Medulla oblongata (tissue), 1 donor: ENCODE results near the gene ADORA2A.

ENCODE experiments used
- DNase-seq: peaks from one replicate; pipeline ENCODE4 v3.0.0-alpha.2; 2015; ENCODE audit errors: extremely low spot score

The ADORA2A gene

DNA sequence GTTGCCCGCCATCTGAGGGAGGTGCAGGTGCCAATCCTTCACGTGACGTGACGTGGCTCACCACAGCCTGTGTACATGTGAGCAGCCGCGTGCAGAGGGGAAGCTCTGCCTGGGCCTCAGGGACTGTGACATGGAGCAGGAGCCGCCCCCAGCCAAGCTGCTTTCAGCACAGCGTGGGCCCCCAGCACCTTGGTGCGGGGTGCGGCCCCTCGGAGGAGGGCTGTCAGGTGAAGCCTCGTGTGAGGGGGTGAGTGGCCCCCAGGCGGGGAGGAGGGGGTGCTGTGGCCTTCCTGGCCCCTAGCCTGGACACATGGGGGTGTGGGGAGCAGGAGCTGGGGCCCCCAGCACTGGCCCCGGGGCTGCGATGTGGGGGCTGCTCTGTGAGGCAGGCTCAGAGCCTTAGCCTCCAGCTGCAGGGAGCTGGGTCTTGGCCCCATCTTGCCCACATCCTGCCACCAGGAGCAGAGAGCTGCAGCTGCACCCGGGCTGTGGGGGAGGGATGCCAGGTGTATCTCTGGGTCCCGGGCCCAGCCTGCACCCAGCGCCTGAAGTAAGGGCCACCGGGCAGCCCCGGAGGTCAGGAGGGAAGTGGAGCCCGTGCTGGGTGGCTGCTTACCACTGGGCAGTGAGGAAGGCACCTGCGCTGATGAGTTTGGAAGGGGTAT, at the start of gene ADORA2A:
Gene ADORA2A (plus strand): TSS at position 100 of the 665 bp plus-strand sequence. CDS start 5,806 bp downstream, outside the sequence.
- DNase-seq, result no peak

DNA sequence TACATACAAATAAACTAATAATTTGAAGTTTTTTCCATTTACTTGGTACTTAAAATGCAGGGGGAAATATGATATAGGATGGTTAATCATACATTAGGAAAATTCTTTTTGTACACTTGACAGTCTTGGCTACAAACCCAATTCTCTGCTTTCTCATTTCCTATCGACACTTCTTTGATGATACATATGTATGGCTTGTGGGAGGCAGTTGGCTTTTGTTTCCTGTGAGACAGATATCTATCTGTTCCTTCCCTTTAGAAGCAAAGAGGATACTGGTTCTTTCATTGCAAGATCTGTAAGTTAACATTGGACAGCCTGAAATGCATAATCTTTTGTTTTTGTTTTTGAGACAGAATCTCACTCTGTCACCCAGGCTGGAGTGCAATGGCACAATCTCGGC, 47.9 kb upstream of the ADORA2A start:
- no peak for DNase-seq

DNA sequence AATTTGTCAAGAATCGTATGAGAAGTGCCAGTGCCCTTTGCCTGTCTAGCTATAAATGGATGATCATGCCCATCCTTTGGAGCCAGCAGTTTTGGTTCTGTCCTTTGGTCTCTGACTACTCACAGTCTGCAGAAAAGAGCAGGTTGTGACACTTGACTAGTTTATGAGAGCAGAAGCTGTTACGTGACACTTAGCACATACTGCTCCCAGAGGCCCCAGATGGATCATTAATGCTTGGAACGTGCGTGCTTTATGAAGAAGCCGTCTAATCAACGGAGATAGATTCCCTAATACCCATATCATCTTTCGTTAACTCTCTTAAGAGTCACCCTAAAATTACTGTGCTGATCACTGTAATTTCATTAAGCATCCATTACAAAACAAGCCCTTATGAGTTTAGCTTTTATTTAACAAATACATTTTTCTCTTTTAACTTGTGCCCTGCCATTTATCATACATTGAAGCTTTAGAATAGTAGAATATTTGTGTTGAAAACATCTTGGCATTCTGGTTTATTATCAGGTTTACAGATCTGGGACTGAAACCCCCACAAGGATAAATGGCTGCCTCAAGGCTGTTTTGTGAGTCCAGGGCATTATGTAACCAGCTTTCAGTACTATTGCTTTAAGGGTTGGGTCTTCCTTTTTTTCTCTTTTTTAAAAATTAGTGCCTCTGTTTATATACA, 47.0 kb upstream of the ADORA2A start:
- DNase-seq, result no peak

DNA sequence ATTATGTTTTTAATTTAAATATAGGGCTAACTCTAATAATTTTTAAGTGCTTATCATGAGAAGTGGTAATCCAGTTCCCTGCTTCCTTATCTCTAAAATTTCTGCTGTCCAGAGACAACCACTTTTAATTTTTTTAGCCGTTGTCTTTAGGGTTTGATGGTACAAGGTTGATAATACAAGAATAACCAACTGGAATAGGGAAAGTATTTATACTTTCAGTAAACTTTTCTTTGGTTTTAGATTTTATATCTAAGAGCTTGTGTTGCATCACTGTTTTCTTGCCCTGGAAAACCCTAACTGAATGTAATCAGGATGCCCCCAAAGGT, 46.5 kb upstream of the ADORA2A start:
- DNase-seq, result no peak

DNA sequence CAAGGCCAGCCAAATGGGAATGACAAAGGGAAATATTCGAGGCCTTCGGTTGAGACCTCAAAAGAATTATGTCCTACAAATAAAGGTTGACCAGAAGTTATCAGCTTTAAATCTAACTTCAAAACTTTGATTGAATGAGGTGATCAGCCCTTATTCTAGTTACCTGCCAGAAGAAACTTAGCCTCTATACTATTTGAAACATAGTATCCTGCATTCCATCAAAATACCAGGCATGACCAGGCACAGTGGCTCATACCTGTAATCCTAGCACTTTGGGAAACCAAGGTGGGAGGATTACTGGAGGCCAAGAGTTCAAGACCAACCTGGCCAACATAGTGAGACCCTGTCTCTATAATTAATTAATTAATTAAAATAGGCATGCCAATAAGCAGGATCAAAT, 44.3 kb upstream of the ADORA2A start:
- DNase-seq, result no peak

DNA sequence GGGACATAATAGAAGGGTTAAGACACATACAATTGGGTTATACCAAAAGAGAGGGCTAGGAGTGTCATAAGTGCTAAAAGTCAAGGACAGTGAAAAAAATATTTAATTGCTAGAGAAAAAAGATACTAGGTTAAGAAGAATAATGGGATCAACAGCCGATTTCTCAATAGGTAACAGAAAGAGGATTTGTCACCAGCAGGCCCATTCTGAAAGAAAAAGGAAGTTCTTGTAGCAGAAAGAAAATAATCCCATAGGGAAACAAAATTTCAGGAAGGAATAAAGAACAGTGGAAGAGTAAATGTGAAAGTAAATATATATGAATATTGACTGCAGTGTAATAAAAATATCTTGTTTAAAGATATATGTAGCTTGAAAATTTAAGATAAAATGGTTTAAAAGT, 43.3 kb upstream of the ADORA2A start:
- DNase-seq, result no peak

DNA sequence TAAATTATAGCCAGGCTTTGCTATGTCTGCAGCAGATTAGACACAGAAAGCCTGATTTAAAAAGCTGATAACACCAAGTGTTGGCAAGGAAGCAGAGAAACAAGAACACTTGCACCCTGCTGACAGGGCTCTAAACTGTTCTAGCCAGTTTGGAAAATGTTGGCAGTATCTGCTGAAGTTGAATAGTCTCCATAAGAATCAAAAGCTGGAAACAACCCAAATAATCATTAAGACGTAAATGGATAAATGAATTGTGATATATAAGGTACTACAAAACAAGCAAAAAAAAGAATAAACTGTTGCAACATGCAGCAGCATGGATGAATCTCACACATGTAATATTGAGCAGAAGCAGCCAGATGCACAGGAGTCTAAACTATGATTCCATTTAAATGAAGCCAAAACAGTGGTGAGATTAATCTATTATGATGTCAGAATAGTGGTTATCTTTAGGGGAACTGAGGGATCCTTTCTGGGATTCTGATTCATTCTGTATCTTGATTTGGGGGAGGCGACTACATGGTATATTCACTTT, 40.4 kb upstream of the ADORA2A start:
- no peak for DNase-seq

DNA sequence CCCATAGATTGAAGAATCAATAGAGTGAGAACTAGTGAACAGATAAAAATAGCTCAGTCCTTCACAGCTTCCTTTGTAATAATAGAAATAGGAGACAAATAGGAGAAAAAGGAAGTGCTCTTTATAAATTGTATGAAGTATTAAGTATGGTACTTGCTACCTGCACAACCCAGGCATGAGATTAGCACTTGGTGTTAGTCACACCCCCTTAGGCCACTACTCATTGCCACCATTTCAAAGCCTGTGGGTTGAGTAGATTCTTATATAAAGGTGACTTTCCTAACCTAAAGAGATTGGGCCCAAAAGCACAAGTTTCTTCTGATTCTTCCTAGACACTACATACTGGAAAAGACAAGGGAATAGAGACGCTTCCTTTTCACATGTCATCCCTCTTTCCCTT, 37.7 kb upstream of the ADORA2A start:
- DNase-seq, result no peak

DNA sequence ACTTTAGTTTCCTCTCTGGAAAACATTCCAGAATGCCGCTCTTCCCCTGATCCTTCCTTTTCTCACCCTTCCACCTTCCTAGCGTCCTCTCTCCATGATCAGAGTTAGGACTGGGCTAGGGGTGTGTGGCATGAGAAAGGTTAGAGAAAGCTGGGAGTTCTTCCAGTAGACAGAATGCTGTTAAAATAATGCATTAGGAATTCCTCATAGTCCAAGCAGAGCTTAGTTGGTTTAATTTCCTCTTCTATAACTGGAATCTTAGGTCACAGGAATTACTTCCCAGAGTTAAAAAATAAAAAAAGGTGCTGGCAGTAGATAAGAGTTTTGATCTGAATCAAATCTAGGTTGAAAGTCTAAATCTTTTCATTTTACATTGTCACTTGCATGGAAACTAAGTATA, 37.2 kb upstream of the ADORA2A start:
- DNase-seq, result no peak

DNA sequence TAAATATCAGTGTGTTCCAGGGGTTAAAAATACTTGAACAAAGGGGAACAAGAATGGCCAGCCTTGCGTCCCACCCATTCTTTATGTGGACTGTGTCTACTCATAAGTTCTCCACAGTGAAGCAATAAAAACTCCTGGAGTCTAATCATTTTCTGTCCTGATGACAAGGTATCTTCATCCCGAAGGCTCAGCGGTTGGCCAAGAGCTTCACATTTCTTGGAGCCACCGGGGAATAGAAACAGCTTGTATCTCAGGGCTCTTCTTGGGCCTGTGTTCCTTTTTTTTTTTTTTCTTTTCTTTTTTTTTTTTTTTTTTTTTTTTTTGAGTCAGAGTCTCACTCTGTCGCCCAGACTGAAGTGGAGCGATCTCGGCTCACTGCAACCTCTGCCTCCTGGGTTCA, 36.8 kb upstream of the ADORA2A start:
- DNase-seq, result no peak

DNA sequence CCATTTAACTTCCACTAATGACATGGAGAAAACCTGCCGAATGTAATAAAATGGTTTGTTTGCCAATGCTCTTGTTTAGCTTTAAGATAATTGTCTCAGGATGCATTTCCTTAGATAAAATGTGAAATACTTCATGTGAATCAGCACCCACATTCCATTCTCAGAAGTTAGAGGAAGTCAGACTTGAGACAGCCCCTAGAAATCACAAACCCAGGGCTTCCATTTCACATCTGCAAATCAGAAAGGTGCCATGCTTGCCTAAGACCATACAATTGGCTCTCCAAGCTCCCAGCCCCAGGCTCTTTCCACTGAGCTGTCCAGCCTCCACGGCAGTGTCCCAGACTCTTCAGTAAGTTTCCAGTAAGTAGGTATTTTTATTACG, 35.6 kb upstream of the ADORA2A start:
- DNase-seq, result no peak

DNA sequence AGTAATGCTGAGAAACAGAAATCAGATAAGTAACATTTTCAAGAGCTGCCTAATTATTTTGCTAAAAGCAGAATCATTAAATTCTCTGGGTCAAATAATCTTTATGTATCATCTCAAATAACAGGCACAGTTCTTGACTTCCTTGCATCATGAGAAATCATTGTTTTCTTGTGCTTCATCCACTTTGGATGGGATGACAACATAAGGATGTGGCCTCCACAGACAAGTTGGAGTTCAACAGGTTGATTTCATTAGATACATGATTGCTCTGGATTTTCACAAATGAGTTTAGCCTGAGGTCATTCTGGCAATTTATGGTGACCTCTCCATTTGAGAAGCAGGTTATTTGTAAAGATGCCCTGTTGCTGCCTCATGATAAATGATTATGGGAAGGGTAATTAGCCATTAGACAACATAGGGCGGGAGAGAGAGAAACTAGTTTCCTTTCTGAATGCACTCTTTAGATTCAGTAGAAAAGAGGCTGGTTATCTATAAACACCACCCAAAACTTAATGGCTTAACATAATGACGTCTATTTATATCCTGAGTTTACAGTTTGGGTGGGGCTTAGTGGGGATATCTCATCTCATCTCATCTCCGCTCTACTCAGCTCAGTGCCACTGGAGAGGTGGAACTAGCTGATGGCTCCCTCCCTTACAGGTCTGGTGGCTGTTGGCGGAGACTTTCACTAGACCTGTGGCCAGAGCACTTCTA, 35.0 kb upstream of the ADORA2A start:
- DNase-seq, result no peak

DNA sequence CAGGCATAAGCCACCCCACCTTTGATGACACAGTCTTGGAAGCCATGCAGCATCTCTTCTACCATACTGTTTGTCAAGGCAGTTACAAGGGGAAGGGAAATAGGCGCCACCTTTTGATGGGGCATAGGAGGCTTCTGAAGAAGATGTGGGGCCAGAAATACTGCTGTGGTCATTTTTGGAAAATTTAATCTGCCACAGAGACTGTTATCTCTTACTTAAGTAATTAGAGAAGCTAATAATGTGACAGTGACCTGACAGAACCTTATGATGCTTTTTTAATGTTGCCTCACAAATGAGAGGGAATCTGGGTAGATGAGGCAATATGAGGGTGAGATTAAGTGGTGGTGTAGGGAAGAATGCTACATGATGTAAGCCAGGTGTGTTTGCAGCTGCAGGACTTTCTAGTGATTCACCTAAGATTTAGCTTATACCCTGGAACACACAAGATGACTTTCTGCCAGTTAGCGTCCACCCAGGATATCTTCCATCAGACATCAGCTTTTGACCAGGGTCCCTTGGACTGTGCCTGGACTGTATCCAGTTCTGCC, 34.3 kb upstream of the ADORA2A start:
- DNase-seq, result no peak

DNA sequence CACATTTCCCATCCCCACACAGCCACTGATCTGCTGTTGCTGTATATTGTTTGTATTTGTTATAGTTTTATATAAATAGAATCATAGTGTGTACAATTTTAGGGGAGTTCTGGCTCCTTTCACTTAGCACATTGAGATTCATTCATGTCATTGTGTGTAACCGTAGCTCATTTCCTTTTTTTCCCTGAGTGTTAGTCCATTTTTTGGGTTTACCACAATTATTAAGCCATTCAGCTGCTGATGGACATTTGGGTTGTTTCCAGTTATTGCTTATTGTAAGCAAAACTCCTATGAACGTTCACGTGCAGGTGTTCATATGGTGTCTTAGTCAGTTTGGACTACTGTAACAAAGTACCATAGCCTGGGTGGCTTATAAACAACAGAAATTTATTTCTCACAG, 33.6 kb upstream of the ADORA2A start:
- no peak for DNase-seq

DNA sequence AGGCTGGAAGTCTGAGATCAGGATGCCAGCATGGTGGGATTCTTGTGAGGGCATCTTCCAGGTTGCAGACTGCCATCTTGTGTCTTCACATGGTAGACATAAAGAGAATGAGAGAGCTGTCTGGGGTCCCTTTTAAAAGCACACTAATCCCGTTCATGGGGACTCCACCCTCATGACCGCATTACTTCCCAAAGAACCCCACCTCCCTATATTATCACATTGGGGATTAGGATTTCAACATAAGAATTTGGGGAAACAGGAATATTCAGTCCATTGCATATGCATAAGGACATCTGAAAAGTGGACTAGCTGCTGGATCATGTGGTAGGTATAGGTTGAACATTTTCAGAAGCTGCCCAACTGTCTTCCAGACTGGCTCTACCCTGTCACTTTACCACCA, 33.1 kb upstream of the ADORA2A start:
- DNase-seq, result no peak

DNA sequence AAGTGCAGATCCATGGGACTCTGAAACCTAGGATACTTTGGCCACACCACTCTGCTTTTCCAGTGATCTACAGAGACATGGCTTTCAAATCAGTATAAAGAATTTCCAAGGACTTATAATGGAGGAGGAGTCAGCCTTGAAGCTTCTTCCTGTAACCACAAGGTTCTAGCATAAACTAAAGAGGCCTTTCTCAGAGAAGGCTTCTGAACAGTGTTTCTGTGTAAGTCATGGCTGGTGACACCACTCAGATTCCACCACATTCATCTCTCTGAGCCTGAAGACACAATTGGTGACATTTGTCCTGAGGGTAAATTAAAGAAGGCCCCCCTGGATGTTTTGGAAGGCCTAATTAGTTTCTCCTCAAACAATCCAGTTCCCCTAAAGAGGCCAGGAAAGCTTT, 29.0 kb upstream of the ADORA2A start:
- no peak for DNase-seq

DNA sequence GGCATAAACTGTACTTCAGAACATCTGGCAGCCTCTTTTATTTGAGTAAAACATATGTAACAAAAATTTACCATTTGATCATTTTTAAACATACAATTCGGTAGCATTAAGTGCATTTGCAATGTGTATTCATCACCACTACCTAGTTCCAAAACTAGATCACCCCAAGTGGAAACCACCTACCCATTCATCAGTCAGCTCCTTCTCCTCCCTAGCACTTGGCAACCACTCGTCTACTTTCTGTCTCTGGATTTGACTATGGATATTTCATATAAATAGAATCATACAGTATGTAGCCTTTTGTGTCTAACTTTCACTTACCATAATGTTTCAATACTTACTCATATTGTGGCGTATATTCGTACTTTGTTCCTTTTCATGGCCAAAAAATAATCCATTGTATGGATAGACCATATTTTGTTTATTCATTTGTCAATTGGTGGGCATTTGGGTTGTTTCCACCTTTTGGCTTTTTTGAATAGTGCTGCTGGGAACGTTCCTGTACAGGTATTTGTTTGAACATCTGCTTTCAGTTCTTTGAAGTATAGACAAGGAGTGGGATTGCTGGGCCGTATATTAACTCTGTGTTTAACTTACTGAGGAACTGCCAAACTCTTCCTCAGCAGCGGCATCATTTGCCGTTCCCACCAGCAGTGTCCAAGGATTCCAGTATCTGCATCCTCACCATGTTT, 27.2 kb upstream of the ADORA2A start:
- DNase-seq, result no peak

DNA sequence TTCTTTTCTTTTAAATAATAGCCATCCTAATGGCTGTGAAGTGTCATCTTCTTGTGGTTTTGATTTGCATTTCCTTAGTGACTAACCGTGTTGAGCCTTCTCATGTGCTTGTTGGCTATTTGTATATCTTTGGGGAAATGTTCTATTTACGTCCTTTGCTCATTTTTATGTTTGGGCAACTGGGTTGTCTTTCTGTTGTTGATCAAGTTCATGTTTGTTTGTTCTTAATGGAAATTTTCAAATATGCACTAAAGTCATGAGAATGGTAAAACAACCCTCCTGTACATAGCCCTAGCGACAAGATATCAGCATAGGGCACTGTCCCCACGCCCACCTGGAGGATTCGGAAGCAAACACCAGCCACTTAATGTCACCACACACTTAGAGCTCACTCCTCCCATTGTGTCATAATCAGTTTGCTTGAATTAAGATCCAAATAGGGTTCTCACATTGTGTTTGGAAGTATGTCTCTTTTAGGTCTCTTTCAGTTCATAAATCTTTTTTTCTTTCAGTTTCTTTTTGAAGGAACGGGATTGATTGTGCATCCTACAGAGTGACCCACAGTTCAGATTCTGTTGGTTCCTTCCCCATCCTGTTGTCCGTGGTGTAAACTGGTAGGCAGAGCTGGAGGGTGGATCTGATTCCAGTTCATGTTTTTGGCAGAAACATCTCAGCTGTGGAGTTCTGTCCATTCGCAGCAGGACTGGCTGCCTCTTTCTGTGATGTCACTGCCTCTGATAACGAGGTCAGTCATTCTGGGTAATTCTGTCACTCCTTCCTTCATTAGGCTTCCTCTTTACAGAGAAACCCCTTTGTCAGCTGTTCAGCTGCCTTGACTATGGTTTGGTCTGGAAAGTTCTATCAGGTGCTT, 26.4 kb upstream of the ADORA2A start:
- DNase-seq, result peak; percentile 16

DNA sequence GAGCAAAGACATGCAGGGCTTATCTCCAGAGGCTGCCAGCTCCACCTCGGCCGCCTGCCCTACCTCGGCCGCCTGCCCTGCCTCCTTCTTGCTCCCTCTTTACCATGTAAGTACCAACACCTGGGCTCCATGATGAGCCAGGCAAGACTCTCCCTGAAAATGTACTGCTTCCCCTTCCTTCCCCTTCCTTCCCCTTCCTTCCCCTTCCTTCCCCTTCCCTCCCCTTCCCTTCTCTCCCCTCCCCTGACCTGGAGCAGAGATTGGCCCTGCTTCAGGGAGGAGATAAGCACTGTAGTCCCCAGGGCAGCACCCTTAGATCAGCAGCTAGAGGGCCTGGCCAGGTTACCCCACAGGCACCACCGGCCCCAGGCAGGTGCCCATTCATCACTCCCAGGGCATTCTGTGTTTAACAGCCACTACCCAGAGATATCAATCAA, 25.4 kb upstream of the ADORA2A start:
- no peak for DNase-seq

DNA sequence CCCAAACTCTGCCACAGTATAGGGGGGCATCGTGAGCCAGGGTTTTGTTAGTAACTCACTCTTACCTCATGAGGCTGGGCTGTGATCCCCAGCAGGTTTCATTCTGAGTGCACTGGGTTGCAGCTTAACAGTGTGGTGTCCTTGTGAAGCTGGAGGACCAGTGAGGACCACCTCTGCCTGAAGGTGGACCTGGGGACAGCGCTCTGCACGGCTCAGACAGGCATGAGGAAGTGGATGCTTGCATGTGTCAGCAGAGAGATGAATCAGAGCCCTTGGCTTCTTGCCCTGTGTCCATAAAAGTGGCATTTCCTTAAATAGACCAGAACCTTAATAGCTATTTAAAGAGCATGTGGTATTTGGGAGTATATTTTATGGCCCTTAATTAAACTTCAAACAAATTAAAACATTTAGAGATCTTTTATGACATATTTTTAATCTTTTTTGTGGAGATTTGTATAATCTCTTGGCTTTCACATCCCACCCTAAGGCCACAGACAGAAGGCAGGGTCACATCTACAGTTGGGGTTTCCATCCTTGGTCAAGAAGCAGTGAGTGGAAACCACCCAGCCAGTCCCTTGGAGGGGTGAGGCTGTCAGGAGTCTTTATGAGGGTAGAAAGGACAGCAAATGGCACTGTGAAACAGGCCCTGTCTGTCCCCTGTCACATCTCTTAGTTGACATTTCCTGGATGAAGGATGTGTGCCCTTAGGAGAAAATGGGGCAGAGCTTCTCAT, 24.8 kb upstream of the ADORA2A start:
- DNase-seq, result peak; percentile 63
